H1 (cell line): ENCODE results near the gene CDC45.

Source experiments
- RAD21 ChIP-seq, 2 experiments: IDR thresholded peaks in 1 of 2; conservative IDR thresholded peaks in 1 of 2; 2 replicates each; pipeline ENCODE4 v1.6.1; 2011; ENCODE audit warnings: low read depth in 2 of 2, low read length in 2 of 2, improper control_type of control experiment in 1 of 2, inconsistent platforms in 1 of 2, mild to moderate bottlenecking in 1 of 2, moderate library complexity in 1 of 2
- RFX5 ChIP-seq: IDR thresholded peaks from 2 replicates; pipeline ENCODE4 v1.6.1; 2011; ENCODE audit warnings: low read depth, low read length, improper control_type of control experiment, borderline replicate concordance
- YY1 ChIP-seq: IDR thresholded peaks from 2 replicates; pipeline ENCODE4 v1.6.1; 2011; ENCODE audit warnings: low read depth, mild to moderate bottlenecking, low read length
- TF ChIP-seq, protein P1 (sequence below), 3 experiments: IDR thresholded peaks; 1 replicate in 2 of 3; 2 replicates in 1 of 3; pipeline versions ENCODE4 v1.5.1 to v1.6.1; 2011; ENCODE audit warnings: low read length in 3 of 3, mild to moderate bottlenecking in 3 of 3, inconsistent platforms in 2 of 3, low read depth in 1 of 3, moderate library complexity in 1 of 3; ENCODE audit not compliant: insufficient read depth in 1 of 3; ENCODE audit errors: control extremely low read depth in 1 of 3

DNA sequence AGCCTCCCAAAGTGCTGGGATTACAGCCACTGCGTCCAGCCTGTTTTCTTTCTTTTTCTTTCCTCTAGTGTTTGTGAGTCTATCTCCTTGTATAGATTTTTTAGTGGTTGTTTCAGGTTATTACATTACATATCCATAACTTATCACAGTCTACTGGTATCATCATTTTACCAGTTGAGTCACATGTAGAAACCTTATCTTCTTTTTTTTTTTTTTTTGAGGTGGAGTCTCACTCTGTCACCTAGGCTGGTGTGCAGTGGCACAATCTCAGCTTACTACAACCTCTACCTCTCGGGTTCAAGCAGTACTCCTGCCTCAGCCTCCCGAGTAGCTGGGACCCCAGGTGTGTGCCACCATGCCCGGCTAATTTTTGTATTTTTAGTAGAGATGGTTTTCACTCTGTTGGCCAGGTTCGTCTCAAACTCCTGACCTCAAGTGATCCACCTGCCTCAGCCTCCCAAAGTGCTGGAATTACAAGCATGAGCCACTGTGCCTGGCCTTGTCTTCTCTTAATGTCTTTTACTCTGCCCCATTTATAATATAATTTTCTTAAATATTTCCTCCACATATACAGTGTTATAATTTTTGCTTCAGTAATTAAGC is 11.0 kb downstream of the CDC45 start:
- TF ChIP-seq, protein P1, sequence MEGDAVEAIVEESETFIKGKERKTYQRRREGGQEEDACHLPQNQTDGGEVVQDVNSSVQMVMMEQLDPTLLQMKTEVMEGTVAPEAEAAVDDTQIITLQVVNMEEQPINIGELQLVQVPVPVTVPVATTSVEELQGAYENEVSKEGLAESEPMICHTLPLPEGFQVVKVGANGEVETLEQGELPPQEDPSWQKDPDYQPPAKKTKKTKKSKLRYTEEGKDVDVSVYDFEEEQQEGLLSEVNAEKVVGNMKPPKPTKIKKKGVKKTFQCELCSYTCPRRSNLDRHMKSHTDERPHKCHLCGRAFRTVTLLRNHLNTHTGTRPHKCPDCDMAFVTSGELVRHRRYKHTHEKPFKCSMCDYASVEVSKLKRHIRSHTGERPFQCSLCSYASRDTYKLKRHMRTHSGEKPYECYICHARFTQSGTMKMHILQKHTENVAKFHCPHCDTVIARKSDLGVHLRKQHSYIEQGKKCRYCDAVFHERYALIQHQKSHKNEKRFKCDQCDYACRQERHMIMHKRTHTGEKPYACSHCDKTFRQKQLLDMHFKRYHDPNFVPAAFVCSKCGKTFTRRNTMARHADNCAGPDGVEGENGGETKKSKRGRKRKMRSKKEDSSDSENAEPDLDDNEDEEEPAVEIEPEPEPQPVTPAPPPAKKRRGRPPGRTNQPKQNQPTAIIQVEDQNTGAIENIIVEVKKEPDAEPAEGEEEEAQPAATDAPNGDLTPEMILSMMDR (IDR thresholded peaks at IDR 0.05; ENCODE audit: control extremely low read depth in 1 of 3, insufficient read depth in 1 of 3, low read depth in 1 of 3, low read length in 3 of 3), result no peak
- no peak for TF ChIP-seq YY1
- TF ChIP-seq RAD21 (IDR thresholded peaks at IDR 0.05 in 1 of 2, conservative IDR thresholded peaks at IDR 0.05 in 1 of 2; ENCODE audit: low read depth in 2 of 2, low read length in 2 of 2), result no peak
- no peak for TF ChIP-seq RFX5
